Neural crest cell (in vitro differentiated cells): Measurements from ENCODE around the gene DOK5. TPM values are rescaled to one million over a fixed set of nuclear protein-coding genes. Genes with fewer than 3 reads are reported as not detected.

Source experiments
- DNase-seq: peaks from one replicate; pipeline ENCODE4 v3.0.0; 2021; ENCODE audit warnings: low read depth, mixed read lengths, low spot score
- H3K27ac Mint-ChIP-seq: one replicate; pipeline ENCODE4 v1.8.0; 2021; ENCODE audit warnings: mild to moderate bottlenecking, mixed read lengths; ENCODE audit not compliant: unreplicated experiment
- H3K27me3 Mint-ChIP-seq: 2 replicates; pipeline ENCODE4 v1.8.0; 2021; ENCODE audit warnings: low read depth, mild to moderate bottlenecking, mixed read lengths
- H3K36me3 Mint-ChIP-seq: 2 replicates; pipeline ENCODE4 v1.8.0; 2021; ENCODE audit warnings: low read depth, mild to moderate bottlenecking, mixed read lengths
- H3K4me1 Mint-ChIP-seq: 2 replicates; pipeline ENCODE4 v1.8.0; 2021; ENCODE audit warnings: mixed read lengths
- H3K4me3 Mint-ChIP-seq: one replicate; pipeline ENCODE4 v1.8.0; 2021; ENCODE audit warnings: mild to moderate bottlenecking, mixed read lengths
- H3K9me3 Mint-ChIP-seq: 2 replicates; pipeline ENCODE4 v1.8.0; 2021; ENCODE audit warnings: mixed read lengths
- total RNA-seq: library from RNA; stranded (reverse); gene quantifications from 2 replicates; pipeline ENCODE4 v1.2.1, GENCODE V29; 2021
- TF ChIP-seq, protein P1 (sequence below): fragments of 200-600 bp; sonication (generic); conservative IDR thresholded peaks from 2 replicates; pipeline ENCODE4 v1.5.0; 2021; ENCODE audit warnings: antibody characterized with exemption, mild to moderate bottlenecking

The DOK5 gene
- total RNA-seq, 1 donor from 2014 or later, result 4.4 TPM

GRCh38 chr20:54549658-54550326 lies 74.4 kb downstream of the DOK5 start:
- no peaks in the 10 kb centered on the region for H3K27me3 Mint-ChIP-seq
- peaks cover 2% of the 10 kb centered on the region for H3K9me3 Mint-ChIP-seq
- no peak for DNase-seq
- TF ChIP-seq, protein P1, sequence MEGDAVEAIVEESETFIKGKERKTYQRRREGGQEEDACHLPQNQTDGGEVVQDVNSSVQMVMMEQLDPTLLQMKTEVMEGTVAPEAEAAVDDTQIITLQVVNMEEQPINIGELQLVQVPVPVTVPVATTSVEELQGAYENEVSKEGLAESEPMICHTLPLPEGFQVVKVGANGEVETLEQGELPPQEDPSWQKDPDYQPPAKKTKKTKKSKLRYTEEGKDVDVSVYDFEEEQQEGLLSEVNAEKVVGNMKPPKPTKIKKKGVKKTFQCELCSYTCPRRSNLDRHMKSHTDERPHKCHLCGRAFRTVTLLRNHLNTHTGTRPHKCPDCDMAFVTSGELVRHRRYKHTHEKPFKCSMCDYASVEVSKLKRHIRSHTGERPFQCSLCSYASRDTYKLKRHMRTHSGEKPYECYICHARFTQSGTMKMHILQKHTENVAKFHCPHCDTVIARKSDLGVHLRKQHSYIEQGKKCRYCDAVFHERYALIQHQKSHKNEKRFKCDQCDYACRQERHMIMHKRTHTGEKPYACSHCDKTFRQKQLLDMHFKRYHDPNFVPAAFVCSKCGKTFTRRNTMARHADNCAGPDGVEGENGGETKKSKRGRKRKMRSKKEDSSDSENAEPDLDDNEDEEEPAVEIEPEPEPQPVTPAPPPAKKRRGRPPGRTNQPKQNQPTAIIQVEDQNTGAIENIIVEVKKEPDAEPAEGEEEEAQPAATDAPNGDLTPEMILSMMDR, result no peak
- H3K27ac Mint-ChIP-seq, result no peak overlapping the region
- H3K4me1 Mint-ChIP-seq, result peaks cover 4% of the 10 kb centered on the region
- no peak overlapping the region for H3K4me3 Mint-ChIP-seq
- no peaks in the 10 kb centered on the region for H3K36me3 Mint-ChIP-seq

GRCh38 chr20:54550776-54551396 lies 75.5 kb downstream of the DOK5 start:
- Mint-ChIP-seq H3K36me3 (no peaks in the 10 kb centered on the region), H3K4me3 (no peak overlapping the region), H3K9me3 (peaks cover 2% of the 10 kb centered on the region), H3K27me3 (no peaks in the 10 kb centered on the region), H3K27ac (no peak overlapping the region), H3K4me1 (no peaks in the 10 kb centered on the region)
- no peak for DNase-seq
- TF ChIP-seq, protein P1, result no peak

GRCh38 chr20:54554006-54554405 lies 78.6 kb downstream of the DOK5 start:
- no peak for DNase-seq
- peaks cover 2% of the 10 kb centered on the region for H3K9me3 Mint-ChIP-seq
- TF ChIP-seq, protein P1, result no peak
- H3K4me3 Mint-ChIP-seq, result no peak overlapping the region
- no peaks in the 10 kb centered on the region for H3K4me1 Mint-ChIP-seq
- H3K27ac Mint-ChIP-seq, result no peak overlapping the region
- no peaks in the 10 kb centered on the region for H3K27me3 Mint-ChIP-seq
- H3K36me3 Mint-ChIP-seq, result no peaks in the 10 kb centered on the region

DNA sequence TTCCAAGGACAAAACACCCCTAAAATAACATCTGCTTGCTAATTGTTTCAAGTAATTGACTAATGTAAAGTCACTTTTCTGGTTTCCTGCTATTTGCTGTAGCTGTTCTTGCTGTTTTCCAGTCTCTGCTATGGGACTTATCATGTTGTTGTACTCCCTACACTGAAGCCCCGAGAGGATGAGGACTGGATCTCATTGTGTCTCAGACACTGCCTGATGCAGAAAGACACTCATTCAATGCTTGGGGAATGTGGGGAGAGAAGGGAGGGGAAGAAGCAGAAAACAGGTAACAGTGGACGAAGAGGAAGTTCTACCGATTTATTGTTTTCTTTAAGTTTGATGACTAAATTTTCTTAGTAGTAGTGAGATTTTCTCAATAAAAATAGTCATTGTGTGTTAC lies 79.8 kb downstream of the DOK5 start:
- TF ChIP-seq, protein P1, result no peak
- no peaks in the 10 kb centered on the region for H3K36me3 Mint-ChIP-seq
- H3K4me3 Mint-ChIP-seq, result no peak overlapping the region
- peaks cover 2% of the 10 kb centered on the region for H3K9me3 Mint-ChIP-seq
- no peaks in the 10 kb centered on the region for H3K4me1 Mint-ChIP-seq
- no peaks in the 10 kb centered on the region for H3K27me3 Mint-ChIP-seq
- no peak overlapping the region for H3K27ac Mint-ChIP-seq
- DNase-seq, result no peak

DNA sequence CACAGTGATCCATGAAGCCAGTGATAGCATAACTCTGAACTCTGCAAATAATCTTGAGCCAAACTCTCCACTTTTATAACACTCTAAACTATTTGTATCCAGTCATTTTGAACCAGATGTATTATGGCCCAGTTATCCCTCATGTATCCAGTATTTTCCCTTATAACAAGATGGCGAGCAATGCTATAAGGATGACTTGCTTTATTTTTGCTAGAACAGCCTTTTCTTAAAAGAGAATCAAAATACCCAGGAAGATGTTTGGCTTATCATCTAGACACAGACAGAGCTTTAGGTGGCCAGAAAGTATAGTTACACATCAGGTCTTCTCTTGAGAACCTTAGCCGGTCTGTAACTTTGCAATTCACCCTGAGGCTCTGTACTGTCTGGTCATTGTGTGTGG lies 81.0 kb downstream of the DOK5 start:
- TF ChIP-seq, protein P1, result no peak
- H3K36me3 Mint-ChIP-seq, result peaks cover 2% of the 10 kb centered on the region
- H3K4me1 Mint-ChIP-seq, result no peaks in the 10 kb centered on the region
- no peak for DNase-seq
- H3K27me3 Mint-ChIP-seq, result no peaks in the 10 kb centered on the region
- H3K27ac Mint-ChIP-seq, result no peak overlapping the region
- H3K4me3 Mint-ChIP-seq, result no peak overlapping the region
- no peaks in the 10 kb centered on the region for H3K9me3 Mint-ChIP-seq
